Measurements from ENCODE around the gene APLN.

Gene APLN

GRCh38 chrX:129652565-129653169 lies 2.1 kb downstream of the APLN start:
- no peaks in the 10 kb centered on the region for H3K9me3 Mint-ChIP-seq
- H3K27me3 Mint-ChIP-seq (ENCODE audit: low read depth), result peaks cover 27% of the 10 kb centered on the region
- H3K4me3 Mint-ChIP-seq, result no peak overlapping the region
- no peak overlapping the region for H3K27ac Mint-ChIP-seq
- H3K4me1 Mint-ChIP-seq (ENCODE audit: low read depth), result peaks cover 2% of the 10 kb centered on the region
- no peaks in the 10 kb centered on the region for H3K36me3 Mint-ChIP-seq (ENCODE audit: low read depth)

- Mint-ChIP-seq H3K9me3 (no peaks in the 10 kb centered on the region), H3K36me3 (ENCODE audit: low read depth) (no peaks in the 10 kb centered on the region), H3K4me1 (ENCODE audit: low read depth) (peaks cover 2% of the 10 kb centered on the region), H3K27ac (no peak overlapping the region), H3K4me3 (no peak overlapping the region), H3K27me3 (ENCODE audit: low read depth) (peaks cover 27% of the 10 kb centered on the region)
Observed at GRCh38 chrX:129651756-129652564, 2.8 kb downstream of the APLN start.

- Mint-ChIP-seq H3K9me3 (no peaks in the 10 kb centered on the region), H3K36me3 (ENCODE audit: low read depth) (no peaks in the 10 kb centered on the region), H3K4me3 (no peak overlapping the region), H3K27ac (no peak overlapping the region), H3K27me3 (ENCODE audit: low read depth) (peaks cover 25% of the 10 kb centered on the region), H3K4me1 (ENCODE audit: low read depth) (peaks cover 2% of the 10 kb centered on the region)
Observed at GRCh38 chrX:129650821-129651510, 3.8 kb downstream of the APLN start.

- Mint-ChIP-seq H3K9me3 (no peaks in the 10 kb centered on the region), H3K36me3 (ENCODE audit: low read depth) (no peaks in the 10 kb centered on the region), H3K27ac (no peak overlapping the region), H3K27me3 (ENCODE audit: low read depth) (peaks cover 18% of the 10 kb centered on the region), H3K4me1 (ENCODE audit: low read depth) (peaks cover under 1% of the 10 kb centered on the region), H3K4me3 (no peak overlapping the region)
Observed at GRCh38 chrX:129650183-129650689, 4.5 kb downstream of the APLN start.

DNA sequence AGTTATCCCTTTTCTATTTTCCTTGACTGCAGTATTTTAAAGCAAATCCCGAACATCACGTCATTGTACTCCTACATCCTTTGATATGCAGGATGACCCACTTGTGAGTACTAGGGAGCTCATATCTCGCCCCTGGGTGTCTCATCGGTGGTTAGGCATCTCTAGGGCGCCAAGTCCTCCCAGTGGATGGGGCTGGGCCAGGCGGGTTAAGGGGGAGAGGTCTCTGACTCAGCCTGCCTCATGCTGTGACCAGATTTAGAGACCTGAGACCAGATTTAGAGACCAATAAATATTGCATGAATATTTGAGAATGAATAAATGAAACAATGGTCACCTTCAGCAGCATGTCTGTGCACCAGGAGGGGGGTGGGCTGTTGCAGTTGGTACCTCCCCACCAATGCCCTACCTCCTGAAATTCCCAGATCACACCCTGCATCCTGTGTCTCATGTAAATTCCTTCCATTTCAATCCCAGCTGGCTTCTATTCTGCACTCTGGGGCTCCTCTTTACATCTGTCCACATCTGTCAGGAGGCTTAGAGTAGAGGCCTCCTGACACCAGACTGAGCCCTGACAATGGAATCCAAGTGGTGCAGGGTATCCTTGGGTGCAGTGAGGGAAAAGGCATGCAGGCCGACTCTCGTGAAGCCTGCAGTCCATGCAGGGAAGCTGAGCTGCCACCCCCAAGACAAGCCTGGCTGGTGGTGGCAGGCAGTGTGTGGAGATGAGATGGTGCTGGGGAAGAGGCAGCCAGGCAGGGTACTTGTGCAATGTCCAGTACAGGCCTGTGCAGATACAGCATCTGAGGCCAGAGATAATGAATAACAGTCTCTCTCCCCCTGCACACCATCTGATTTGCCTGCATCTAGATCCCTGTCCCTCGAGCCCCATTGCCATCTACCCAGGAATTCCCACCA lies 5.2 kb downstream of the APLN start:
- Mint-ChIP-seq H3K27me3 (ENCODE audit: low read depth) (peaks cover 21% of the 10 kb centered on the region), H3K4me3 (no peak overlapping the region), H3K9me3 (no peaks in the 10 kb centered on the region), H3K4me1 (ENCODE audit: low read depth) (no peaks in the 10 kb centered on the region), H3K27ac (no peak overlapping the region), H3K36me3 (ENCODE audit: low read depth) (no peaks in the 10 kb centered on the region)

- Mint-ChIP-seq H3K4me3 (no peak overlapping the region), H3K27ac (no peak overlapping the region), H3K27me3 (ENCODE audit: low read depth) (peaks cover 20% of the 10 kb centered on the region), H3K36me3 (ENCODE audit: low read depth) (no peaks in the 10 kb centered on the region), H3K9me3 (no peaks in the 10 kb centered on the region), H3K4me1 (ENCODE audit: low read depth) (no peaks in the 10 kb centered on the region)
Observed at GRCh38 chrX:129648514-129649267, 6.1 kb downstream of the APLN start.

GRCh38 chrX:129647418-129648410 lies 7.0 kb downstream of the APLN start:
- peaks cover 11% of the 10 kb centered on the region for H3K27me3 Mint-ChIP-seq (ENCODE audit: low read depth)
- H3K4me1 Mint-ChIP-seq (ENCODE audit: low read depth), result no peaks in the 10 kb centered on the region
- H3K9me3 Mint-ChIP-seq, result no peaks in the 10 kb centered on the region
- H3K36me3 Mint-ChIP-seq (ENCODE audit: low read depth), result no peaks in the 10 kb centered on the region
- no peak overlapping the region for H3K4me3 Mint-ChIP-seq
- no peak overlapping the region for H3K27ac Mint-ChIP-seq

GRCh38 chrX:129646566-129647417 lies 8.0 kb downstream of the APLN start:
- no peaks in the 10 kb centered on the region for H3K4me1 Mint-ChIP-seq (ENCODE audit: low read depth)
- no peaks in the 10 kb centered on the region for H3K36me3 Mint-ChIP-seq (ENCODE audit: low read depth)
- no peaks in the 10 kb centered on the region for H3K9me3 Mint-ChIP-seq
- peaks cover 4% of the 10 kb centered on the region for H3K27me3 Mint-ChIP-seq (ENCODE audit: low read depth)
- H3K27ac Mint-ChIP-seq, result no peak overlapping the region
- no peak overlapping the region for H3K4me3 Mint-ChIP-seq

DNA sequence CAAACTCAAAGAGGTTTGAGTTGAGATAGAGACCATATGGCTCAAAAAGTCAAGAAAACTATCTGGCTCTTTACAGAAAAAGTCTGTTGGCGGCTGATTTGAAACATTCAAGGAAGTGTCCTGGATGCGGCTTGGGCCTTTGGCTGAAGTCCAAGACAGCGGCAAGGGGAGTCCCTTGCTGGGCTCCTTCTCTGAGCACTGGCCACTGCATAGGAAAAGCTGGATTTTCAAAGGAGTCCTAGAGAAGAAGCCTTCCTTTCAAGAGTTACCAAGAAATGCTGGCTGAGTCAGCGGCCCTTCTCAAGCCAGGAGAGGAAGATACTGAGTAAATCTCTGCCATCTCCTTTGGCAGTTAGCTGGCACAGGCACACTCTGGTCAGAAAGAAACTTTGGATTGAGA lies 12.1 kb downstream of the APLN start:
- no peaks in the 10 kb centered on the region for H3K36me3 Mint-ChIP-seq (ENCODE audit: low read depth)
- H3K27me3 Mint-ChIP-seq (ENCODE audit: low read depth), result peaks cover 7% of the 10 kb centered on the region
- peaks cover 2% of the 10 kb centered on the region for H3K4me1 Mint-ChIP-seq (ENCODE audit: low read depth)
- H3K27ac Mint-ChIP-seq, result no peak overlapping the region
- H3K4me3 Mint-ChIP-seq, result no peak overlapping the region
- no peaks in the 10 kb centered on the region for H3K9me3 Mint-ChIP-seq

GRCh38 chrX:129641941-129642340 lies 12.8 kb downstream of the APLN start:
- Mint-ChIP-seq H3K9me3 (no peaks in the 10 kb centered on the region), H3K36me3 (ENCODE audit: low read depth) (no peaks in the 10 kb centered on the region), H3K4me1 (ENCODE audit: low read depth) (peaks cover 4% of the 10 kb centered on the region), H3K4me3 (no peak overlapping the region), H3K27ac (no peak overlapping the region), H3K27me3 (ENCODE audit: low read depth) (peaks cover 7% of the 10 kb centered on the region)

DNA sequence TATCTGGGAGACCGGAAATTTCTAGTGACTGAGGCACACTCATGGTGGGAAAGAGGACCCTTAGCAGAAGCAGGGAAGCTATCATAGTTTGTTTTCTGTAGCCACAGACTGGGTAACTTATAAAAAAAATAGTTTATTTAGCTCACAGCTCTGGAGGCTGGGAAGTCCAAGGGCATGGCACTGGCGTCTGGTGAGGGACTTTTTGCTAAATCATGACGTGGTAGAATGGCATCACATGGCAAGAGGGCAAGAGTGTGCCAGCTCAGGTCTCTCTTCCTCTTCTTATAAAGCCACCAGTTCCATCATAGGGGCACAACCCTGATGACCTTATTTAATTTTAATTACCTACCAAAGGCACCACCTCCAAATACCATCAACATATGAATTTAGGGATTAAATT lies 13.3 kb downstream of the APLN start:
- no peaks in the 10 kb centered on the region for H3K9me3 Mint-ChIP-seq

GRCh38 chrX:129640737-129641136 lies 14.0 kb downstream of the APLN start:
- H3K27me3 Mint-ChIP-seq (ENCODE audit: low read depth), result peaks cover 7% of the 10 kb centered on the region
- no peaks in the 10 kb centered on the region for H3K9me3 Mint-ChIP-seq
- no peaks in the 10 kb centered on the region for H3K36me3 Mint-ChIP-seq (ENCODE audit: low read depth)
- H3K4me1 Mint-ChIP-seq (ENCODE audit: low read depth), result peaks cover 4% of the 10 kb centered on the region
- H3K4me3 Mint-ChIP-seq, result no peak overlapping the region
- H3K27ac Mint-ChIP-seq, result no peak overlapping the region

More for the DNA sequence above, 13.3 kb downstream of the APLN start:
- Mint-ChIP-seq H3K27me3 (ENCODE audit: low read depth) (peaks cover 7% of the 10 kb centered on the region), H3K27ac (no peak overlapping the region), H3K4me3 (no peak overlapping the region), H3K4me1 (ENCODE audit: low read depth) (peaks cover 4% of the 10 kb centered on the region), H3K36me3 (ENCODE audit: low read depth) (no peaks in the 10 kb centered on the region)

Measured in T-helper 1 cell treated with Interleukin-12 subunit alpha and Interleukin-12 subunit beta and Interleukin-4 antibody, amounts not matched to agents 30 μg/mL and 1 μg/mL, for 36 hours (primary cell).